HepG2 (cell line): ENCODE data around the gene HSPE1. TPM values are rescaled to one million over a fixed set of nuclear protein-coding genes. Genes with fewer than 3 reads are reported as not detected.

ENCODE experiments used
- ARHGAP35 ChIP-seq: sonication (generic); formaldehyde crosslinking; IDR thresholded peaks from 2 replicates; pipeline ENCODE4 v1.9.0; 2022; ENCODE audit warnings: mild to moderate bottlenecking, inconsistent platforms, moderate library complexity, missing genetic modification reagents, borderline replicate concordance
- ATF7-NPFF ChIP-seq: sonication (generic); formaldehyde crosslinking; IDR thresholded peaks from 2 replicates; pipeline ENCODE4 v1.8.1; 2023; ENCODE audit warnings: mild to moderate bottlenecking, low read depth, missing genetic modification reagents, moderate library complexity
- DDIT3 ChIP-seq: sonication (generic); formaldehyde crosslinking; IDR thresholded peaks from 2 replicates; pipeline ENCODE4 v1.4.0; 2020; ENCODE audit warnings: mild to moderate bottlenecking, missing genetic modification reagents
- EED ChIP-seq: sonication (generic); formaldehyde crosslinking; IDR thresholded peaks from 2 replicates; pipeline ENCODE4 v1.5.0; 2020; ENCODE audit warnings: mild to moderate bottlenecking, missing genetic modification reagents
- HES4 ChIP-seq: sonication (generic); formaldehyde crosslinking; IDR thresholded peaks from 2 replicates; pipeline ENCODE4 v1.9.0; 2021; ENCODE audit warnings: mild to moderate bottlenecking, missing genetic modification reagents, borderline replicate concordance
- LBX2 ChIP-seq: sonication (generic); formaldehyde crosslinking; IDR thresholded peaks from 2 replicates; pipeline ENCODE4 v1.5.0; 2020; ENCODE audit warnings: missing genetic modification reagents, mild to moderate bottlenecking, borderline replicate concordance
- MLX ChIP-seq: IDR thresholded peaks from 2 replicates; pipeline ENCODE4 v1.6.1; 2016
- MYPOP ChIP-seq: sonication (generic); formaldehyde crosslinking; IDR thresholded peaks from 2 replicates; pipeline ENCODE4 v1.8.1; 2023; ENCODE audit warnings: mild to moderate bottlenecking, moderate library complexity, missing genetic modification reagents
- MZF1 ChIP-seq: sonication (generic); formaldehyde crosslinking; IDR thresholded peaks from 2 replicates; pipeline ENCODE4 v1.8.1; 2023; ENCODE audit warnings: mild to moderate bottlenecking, missing genetic modification reagents, borderline replicate concordance
- NFRKB ChIP-seq: fragments of 450-650 bp; IDR thresholded peaks from 2 replicates; pipeline ENCODE4 v1.6.1; 2017
- ZNF234 ChIP-seq: sonication (generic); formaldehyde crosslinking; conservative IDR thresholded peaks from 2 replicates; pipeline ENCODE4 v1.5.1; 2020; ENCODE audit warnings: mild to moderate bottlenecking, missing genetic modification reagents
- ZNF274 ChIP-seq: sonication (generic); formaldehyde crosslinking; IDR thresholded peaks from 2 replicates; pipeline ENCODE4 v1.5.1; 2020; ENCODE audit warnings: mild to moderate bottlenecking, missing genetic modification reagents
- ZNF280D ChIP-seq: sonication (generic); formaldehyde crosslinking; IDR thresholded peaks from 2 replicates; pipeline ENCODE4 v1.5.1; 2020; ENCODE audit warnings: mild to moderate bottlenecking, missing genetic modification reagents
- ZNF44 ChIP-seq: sonication (generic); formaldehyde crosslinking; IDR thresholded peaks from 2 replicates; pipeline ENCODE4 v1.5.1; 2020; ENCODE audit warnings: mild to moderate bottlenecking, missing genetic modification reagents
- ZNF646 ChIP-seq: sonication (generic); formaldehyde crosslinking; IDR thresholded peaks from 2 replicates; pipeline ENCODE4 v1.9.0; 2021; ENCODE audit warnings: mild to moderate bottlenecking, missing genetic modification reagents
- polyA plus RNA-seq, 8 experiments: library from polyadenylated mRNA; depleted of rRNA in 3 of 8; stranded (reverse) in 7 of 8; unstranded in 1 of 8; fragments of >200 nt; fragmentation: Illumina TruSeq in 4 of 8; extraction: Trizol in 4 of 8; gene quantifications; 2 replicates each; pipeline versions ENCODE4 v1.2.1 to v1.2.3, GENCODE V29; 2011 to 2016; ENCODE audit warnings: low read depth in 4 of 8, missing spikeins in 1 of 8, mixed read lengths in 1 of 8; ENCODE audit not compliant: insufficient read depth in 1 of 8
- total RNA-seq, 5 experiments: library from RNA; depleted of rRNA; stranded (reverse); fragments of >200 nt; fragmentation: Illumina TruSeq; extraction: Trizol; gene quantifications; 2 replicates each; pipeline ENCODE4 v1.2.3, GENCODE V29; 2016; ENCODE audit warnings: low read depth in 1 of 5

HSPE1 gene
- total and polyA plus RNA-seq, 2 of the 13 experiments (the other 11 are each of a cell fraction or from before 2014, with no cell fraction given) = 244 to 823 TPM

- peak; percentile 89; the same call in 1 of the 2 replicates for TF ChIP-seq ZNF274 (CRISPR knock-in tag)
- TF ChIP-seq ATF7-NPFF (CRISPR knock-in tag) = peak; percentile 98
- peak; percentile 97 for TF ChIP-seq MYPOP (CRISPR knock-in tag)
- peak; percentile 98; the same call in 1 of the 2 replicates for TF ChIP-seq ARHGAP35 (CRISPR knock-in tag)
- TF ChIP-seq MZF1 (CRISPR knock-in tag) = no peak; the same call in none of the 2 replicates
- peak; percentile 89 for TF ChIP-seq MLX
- peak; percentile 98 for TF ChIP-seq HES4
- TF ChIP-seq DDIT3 (CRISPR knock-in tag) = peak; percentile 82
- peak; percentile 86; the same call in 1 of the 2 replicates for TF ChIP-seq ZNF44 (CRISPR knock-in tag)
- TF ChIP-seq LBX2 (CRISPR knock-in tag) = peak; percentile 99
- 0 out of 2 replicates have a peak, but pooled peaks have one; percentile 28 for TF ChIP-seq ZNF646 (CRISPR knock-in tag)
- no peak for TF ChIP-seq NFRKB
- peak; percentile 98 for TF ChIP-seq ZNF234 (CRISPR knock-in tag)
- TF ChIP-seq ZNF280D = peak; percentile 86; the same call in 1 of the 2 replicates
- peak; percentile 99 for TF ChIP-seq EED (CRISPR knock-in tag)
Observed at GRCh38 chr2:197499594-197500502, at the start of gene HSPE1, which contains the start of gene HSPD1 (continued).
